ENCODE results near the gene CALHM2.

- TF ChIP-seq SPI1 (IDR thresholded peaks at IDR 0.05; ENCODE audit: low read depth, low read length) (peak; percentile 43), POLR2A (IDR thresholded peaks at IDR 0.05; ENCODE audit: low read depth, low read length) (no peak), TAF1 (IDR thresholded peaks at IDR 0.05; ENCODE audit: low read depth, low read length) (no peak), POLR2AphosphoS5 (IDR thresholded peaks at IDR 0.05; ENCODE audit: low read depth, low read length) (0 out of 2 replicates have a peak, but pooled peaks have one; percentile 0)
Measured at GRCh38 chr10:103451831-103452505, at the start of gene CALHM2.

Data from GM12891 (cell line).